SK-N-MC (cell line): ENCODE data around the gene RNF14.

Source experiments
- DNase-seq: peaks from one replicate; pipeline ENCODE4 v3.0.0-alpha.2; 2011; ENCODE audit warnings: low read depth, low spot score
- H3K27ac ChIP-seq: fragments of 200-600 bp; sonication (generic); 2 replicates; pipeline ENCODE4 v1.5.1; 2016; ENCODE audit warnings: mixed run types
- H3K36me3 ChIP-seq: fragments of 200-600 bp; sonication (generic); 2 replicates; pipeline ENCODE4 v1.6.1; 2017; ENCODE audit warnings: antibody characterized with exemption, low read length, mixed read lengths; ENCODE audit not compliant: insufficient read depth
- H3K4me3 ChIP-seq: fragments of 200-600 bp; sonication (generic); 2 replicates; pipeline ENCODE4 v1.5.1; 2016
- H3K9ac ChIP-seq: fragments of 200-600 bp; sonication (generic); 2 replicates; pipeline ENCODE4 v1.8.0; 2017; ENCODE audit warnings: mixed run types, mixed read lengths; ENCODE audit not compliant: insufficient read length
- H3K9me3 ChIP-seq: fragments of 200-600 bp; sonication (generic); 2 replicates; pipeline ENCODE4 v1.6.1; 2017; ENCODE audit warnings: low read depth, mild to moderate bottlenecking, antibody characterized with exemption, low read length, moderate library complexity, mixed read lengths
- EZH2 ChIP-seq: fragments of 200-600 bp; sonication (generic); IDR thresholded peaks from one replicate; pipeline ENCODE4 v1.6.1; 2017; ENCODE audit warnings: antibody characterized with exemption
- FOXP2 ChIP-seq: optimal IDR thresholded peaks from 2 replicates; pipeline ENCODE3; 2011; ENCODE audit warnings: mild to moderate bottlenecking, moderate library complexity; ENCODE audit not compliant: insufficient read depth; ENCODE audit errors: extremely low read length, control extremely low read depth
- POLR2AphosphoS5 ChIP-seq: IDR thresholded peaks from 2 replicates; pipeline ENCODE4 v1.6.1; 2012; ENCODE audit warnings: mild to moderate bottlenecking, low read depth, low read length, borderline replicate concordance

RNF14 gene

DNA sequence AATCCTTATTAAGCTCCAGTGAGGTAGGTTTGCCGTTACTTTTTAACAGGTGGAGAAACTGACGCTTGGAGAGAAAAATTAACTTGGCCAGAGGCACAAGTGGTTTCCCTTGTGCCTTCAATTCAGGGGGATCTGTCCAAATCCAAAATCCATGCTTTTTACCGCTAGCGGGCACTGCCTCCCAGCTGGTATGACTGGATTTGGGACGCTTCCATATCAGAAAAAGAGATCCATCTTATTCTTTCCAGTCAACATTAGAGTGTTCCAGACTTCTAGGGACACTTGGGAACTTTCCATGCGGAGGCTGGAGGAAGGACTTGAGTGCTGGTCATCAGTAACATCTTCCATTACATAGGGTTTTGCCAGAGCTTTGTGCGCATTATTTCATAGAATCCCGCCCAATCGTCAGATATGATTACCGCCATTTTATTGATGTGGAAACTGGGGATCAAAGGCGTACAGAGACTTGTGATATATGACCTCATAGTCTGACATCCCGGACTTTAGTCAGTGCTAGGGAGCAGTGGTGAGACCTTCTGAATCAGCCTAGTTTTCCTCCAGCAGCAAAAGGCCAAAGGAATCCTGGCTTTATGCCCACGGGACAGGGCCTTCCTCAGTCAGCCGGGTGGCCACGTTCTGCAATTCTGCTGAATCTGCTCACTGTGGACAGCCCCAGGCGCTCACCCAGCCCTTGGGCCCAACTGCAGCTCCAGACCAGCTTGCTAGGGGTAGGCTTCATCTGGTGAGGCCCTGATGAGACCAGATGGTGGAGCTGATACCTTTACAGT is 45.0 kb downstream of the RNF14 start:
- Histone ChIP-seq H3K9ac (peak overlapping the region; percentile 85), H3K4me3 (peak overlapping the region; percentile 86), H3K9me3 (no peaks in the 10 kb centered on the region), H3K36me3 (peaks cover 3% of the 10 kb centered on the region; the same call in 1 of the 2 replicates), H3K27ac (no peak overlapping the region)
- no peak for TF ChIP-seq POLR2AphosphoS5
- TF ChIP-seq EZH2: no peak
- TF ChIP-seq FOXP2: no peak
- no peak for DNase-seq

DNA sequence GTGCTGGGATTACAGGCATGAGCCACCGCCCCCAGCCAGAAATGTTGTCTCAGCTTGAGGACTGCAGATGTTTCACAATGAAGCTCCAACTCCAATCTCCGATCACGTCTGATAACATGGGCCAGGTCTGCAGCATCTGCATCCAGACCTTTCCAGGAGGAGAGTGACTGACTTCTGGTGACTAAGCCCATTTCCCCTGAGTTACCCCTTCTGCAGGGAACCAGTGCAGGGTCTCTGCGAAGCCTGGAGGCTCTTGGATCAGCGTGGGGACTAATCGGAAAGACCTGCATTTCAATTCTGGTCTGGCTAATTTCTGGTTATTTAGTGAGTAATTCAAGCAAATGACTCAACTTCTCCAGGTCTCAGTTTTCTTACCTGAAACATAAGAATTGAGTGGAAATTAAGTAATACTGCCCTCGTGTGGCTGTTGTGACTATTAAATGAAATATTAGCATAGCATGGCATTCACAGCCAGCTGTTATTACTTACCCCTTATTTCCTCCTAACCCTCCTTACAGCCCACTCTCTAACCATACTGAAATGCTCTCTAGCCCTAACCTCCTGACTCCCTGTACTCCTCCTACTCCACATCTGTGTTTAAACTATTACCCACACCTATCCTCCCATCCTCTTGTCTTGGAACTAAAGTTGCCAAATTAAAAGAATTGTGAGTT is 46.1 kb downstream of the RNF14 start:
- peak overlapping the region; percentile 39 for H3K4me3 ChIP-seq
- H3K9me3 ChIP-seq: no peaks in the 10 kb centered on the region
- peak; percentile 66 for DNase-seq
- peak overlapping the region; percentile 85 for H3K27ac ChIP-seq
- TF ChIP-seq POLR2AphosphoS5 (no peak), FOXP2 (no peak), EZH2 (no peak)
- H3K36me3 ChIP-seq: peaks cover 3% of the 10 kb centered on the region; the same call in 1 of the 2 replicates
- H3K9ac ChIP-seq: no peak overlapping the region

DNA sequence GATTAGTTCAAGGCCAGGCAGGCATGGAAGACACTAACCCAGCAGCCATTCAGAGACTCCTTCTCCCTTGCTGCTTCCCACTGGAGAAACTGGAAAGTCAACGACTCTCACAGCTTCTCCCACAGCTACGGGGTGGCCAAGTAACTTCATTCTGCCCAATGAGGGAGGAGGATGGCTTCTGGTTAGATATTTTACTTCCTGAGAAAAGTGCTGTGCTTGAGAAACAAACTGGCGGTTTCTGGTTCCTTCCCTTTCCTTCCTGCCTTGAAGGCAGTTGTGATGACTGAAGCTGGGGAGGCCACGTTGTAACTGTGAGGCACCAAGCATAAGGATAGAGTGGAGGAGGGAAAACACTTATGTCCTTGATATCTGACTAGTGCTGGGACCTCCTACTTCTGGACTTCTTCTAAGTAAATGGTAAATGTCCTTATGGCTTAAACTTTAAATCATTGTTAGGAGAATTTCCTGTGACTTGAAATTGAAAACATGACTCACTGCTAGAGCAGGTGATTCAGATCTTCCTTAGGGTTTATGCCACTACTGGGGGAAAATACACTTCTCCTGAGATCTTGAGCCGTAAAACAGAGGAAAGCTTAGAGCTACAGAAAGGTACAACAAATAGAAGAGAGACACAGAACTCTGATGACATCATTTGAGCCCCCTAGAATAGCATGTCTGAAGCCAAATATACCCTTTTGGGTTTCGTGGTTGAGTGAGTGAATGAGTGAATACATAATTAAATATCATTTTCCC is 47.1 kb downstream of the RNF14 start:
- peaks cover 3% of the 10 kb centered on the region; the same call in 1 of the 2 replicates for H3K36me3 ChIP-seq
- H3K9ac ChIP-seq: peak overlapping the region; percentile 16
- peak overlapping the region; percentile 85 for H3K27ac ChIP-seq
- no peaks in the 10 kb centered on the region for H3K9me3 ChIP-seq
- H3K4me3 ChIP-seq: peak overlapping the region; percentile 39
- DNase-seq: peak; percentile 53
- TF ChIP-seq POLR2AphosphoS5: 0 out of 2 replicates have a peak, but pooled peaks have one; percentile 19
- TF ChIP-seq FOXP2: no peak

DNA sequence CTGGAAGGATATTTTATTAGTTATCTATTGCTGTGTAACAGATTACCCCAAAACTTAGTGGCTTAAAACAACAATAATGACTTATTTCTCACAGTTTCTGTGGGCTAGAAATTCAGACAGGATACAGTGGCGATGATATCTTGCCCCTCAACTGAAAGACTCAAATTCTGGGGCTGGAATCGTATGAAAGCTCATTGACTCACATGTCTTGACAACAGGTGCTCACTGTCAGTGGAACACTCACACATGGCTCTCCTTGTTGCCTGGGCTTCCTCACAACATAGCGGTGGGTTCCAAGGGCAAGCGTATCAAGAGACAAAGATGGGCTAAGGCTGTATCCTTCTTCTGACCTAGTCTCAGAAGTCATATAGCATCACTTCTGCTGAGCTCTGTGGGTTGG is 47.7 kb downstream of the RNF14 start:
- H3K36me3 ChIP-seq: no peaks in the 10 kb centered on the region
- no peaks in the 10 kb centered on the region for H3K9me3 ChIP-seq
- H3K4me3 ChIP-seq: no peak overlapping the region
- no peak for DNase-seq
- H3K9ac ChIP-seq: no peak overlapping the region
- TF ChIP-seq POLR2AphosphoS5 (no peak), EZH2 (no peak), FOXP2 (no peak)
- H3K27ac ChIP-seq: peak overlapping the region; percentile 85; the same call in 1 of the 2 replicates

GRCh38 chr5:142017832-142018427 is 49.0 kb downstream of the RNF14 start:
- DNase-seq: no peak
- no peak overlapping the region for H3K4me3 ChIP-seq

DNA sequence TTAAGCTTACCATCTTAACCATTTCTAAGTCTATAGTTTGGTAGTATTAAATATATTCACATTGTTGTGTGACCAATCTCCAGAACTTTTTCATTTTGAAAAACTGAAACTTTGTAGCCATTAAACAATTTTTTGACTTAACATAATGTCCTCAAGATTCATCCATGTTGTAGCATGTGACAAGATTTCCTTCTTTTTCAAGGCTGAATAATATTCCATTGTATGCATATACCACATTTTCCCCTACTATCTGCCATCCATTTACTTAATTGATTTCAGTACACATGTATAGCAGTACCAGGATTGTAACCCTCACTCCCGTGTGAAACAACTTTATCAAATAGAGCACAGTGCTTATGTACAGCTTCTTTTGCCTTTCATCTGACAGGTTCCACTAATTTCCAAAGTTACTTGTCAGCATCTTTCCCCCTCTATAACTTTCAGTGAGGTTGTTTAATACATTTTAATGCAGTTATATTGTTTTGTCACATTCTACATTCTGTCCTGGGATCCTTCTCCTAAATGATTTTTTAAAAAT is 51.3 kb downstream of the RNF14 start:
- Histone ChIP-seq H3K27ac (no peak overlapping the region), H3K36me3 (no peaks in the 10 kb centered on the region), H3K9me3 (no peaks in the 10 kb centered on the region), H3K9ac (no peak overlapping the region), H3K4me3 (no peak overlapping the region)
- no peak for TF ChIP-seq FOXP2
- TF ChIP-seq EZH2: no peak
- TF ChIP-seq POLR2AphosphoS5: no peak
- DNase-seq: no peak

More at GRCh38 chr5:142017832-142018427, 49.0 kb downstream of the RNF14 start:
- H3K9me3 ChIP-seq: no peaks in the 10 kb centered on the region
- TF ChIP-seq POLR2AphosphoS5 (no peak), FOXP2 (no peak), EZH2 (no peak)
- H3K9ac ChIP-seq: no peak overlapping the region
- H3K27ac ChIP-seq: no peak overlapping the region
- no peaks in the 10 kb centered on the region for H3K36me3 ChIP-seq

DNA sequence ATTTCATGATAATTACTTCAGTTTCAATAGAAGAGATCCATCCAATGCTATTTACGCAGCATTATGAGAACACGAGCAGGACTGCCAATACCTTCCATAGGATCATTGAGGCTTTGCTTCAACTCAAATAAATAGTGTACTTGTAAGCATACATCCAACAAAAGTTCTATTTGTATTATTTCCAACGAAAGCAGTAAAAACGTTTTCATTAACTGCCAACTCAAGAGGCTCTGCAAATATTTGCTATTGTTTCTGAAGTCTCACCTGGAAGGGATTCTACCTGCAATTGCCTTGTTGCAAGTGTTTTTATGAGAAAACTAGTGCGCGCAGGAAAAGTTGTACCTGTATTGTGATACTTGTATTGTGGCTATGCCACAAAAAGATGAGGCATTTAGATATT is 54.9 kb downstream of the RNF14 start:
- no peak for DNase-seq
- no peak for TF ChIP-seq FOXP2
- TF ChIP-seq POLR2AphosphoS5: no peak
- no peak for TF ChIP-seq EZH2
- no peak overlapping the region for H3K4me3 ChIP-seq
- no peak overlapping the region for H3K27ac ChIP-seq
- H3K9ac ChIP-seq: no peak overlapping the region
- no peaks in the 10 kb centered on the region for H3K9me3 ChIP-seq
- no peaks in the 10 kb centered on the region for H3K36me3 ChIP-seq
